Measurements from ENCODE around the gene ANKRD11. TPM values are rescaled to one million over a fixed set of nuclear protein-coding genes. Genes with fewer than 3 reads are reported as not detected.
A peak's percentile ranks its signal among the peaks of the same experiment; 100 is the strongest.

Gene ANKRD11
- polyA plus RNA-seq, 4 donors = 48.4 to 86.7 (median 65.5) TPM

DNA sequence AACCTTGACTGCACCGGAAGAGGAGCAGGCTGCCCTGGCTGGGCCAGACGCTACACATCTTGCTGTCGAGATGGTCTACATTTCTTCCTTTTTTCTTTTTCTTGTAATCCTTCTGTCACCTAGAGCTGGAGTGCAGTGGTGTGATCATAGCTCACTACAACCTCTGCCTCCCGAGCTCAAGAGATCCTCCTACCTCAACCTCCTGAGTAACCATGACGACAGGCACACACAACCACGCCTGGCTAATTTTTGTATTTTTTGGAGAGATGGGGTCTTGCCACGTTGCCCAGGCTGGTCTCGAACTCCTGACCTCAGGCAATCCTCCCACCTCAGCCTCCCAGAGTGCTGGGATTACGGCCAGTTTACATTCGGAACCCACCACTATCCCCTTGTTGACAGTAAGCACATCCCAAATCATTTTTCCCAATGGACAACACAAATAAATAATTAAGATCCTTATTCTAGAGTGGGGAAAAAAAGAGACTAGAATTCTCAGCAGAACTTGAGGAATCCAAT, 79.0 kb downstream of the ANKRD11 start:
- no peak for FAIRE-seq
- Histone ChIP-seq H3K9me3 (ENCODE audit: control insufficient read depth in 2 of 2, insufficient read depth in 1 of 2, low read depth in 1 of 2, low read length in 1 of 2) (no peaks in the 10 kb centered on the region), H3K27ac (ENCODE audit: low read depth in 1 of 3, low read length in 2 of 3) (peak overlapping the region in 1 of 3 donors; percentile 17), H3K27me3 (ENCODE audit: control insufficient read depth in 3 of 3, insufficient read depth in 3 of 3, low read length in 3 of 3) (no peaks in the 10 kb centered on the region), H3K4me3 (ENCODE audit: low read depth in 1 of 3, low read length in 3 of 3) (no peak overlapping the region), H3K4me1 (ENCODE audit: control insufficient read depth in 3 of 3, insufficient read depth in 2 of 3, low read depth in 1 of 3, low read length in 2 of 3) (peaks cover 2 to 47% (median 29%) of the 10 kb centered on the region in 3 donors), H3K36me3 (ENCODE audit: control insufficient read depth in 3 of 3, insufficient read depth in 2 of 3, low read depth in 1 of 3, low read length in 3 of 3) (peaks cover 0 to 45% (median 0%) of the 10 kb centered on the region in 3 donors)
- WGBS, 3 donors = 57 to 71% (median 68%) methylated on average over 10 of the region's 10 CpGs
- no peak for DNase-seq

DNA sequence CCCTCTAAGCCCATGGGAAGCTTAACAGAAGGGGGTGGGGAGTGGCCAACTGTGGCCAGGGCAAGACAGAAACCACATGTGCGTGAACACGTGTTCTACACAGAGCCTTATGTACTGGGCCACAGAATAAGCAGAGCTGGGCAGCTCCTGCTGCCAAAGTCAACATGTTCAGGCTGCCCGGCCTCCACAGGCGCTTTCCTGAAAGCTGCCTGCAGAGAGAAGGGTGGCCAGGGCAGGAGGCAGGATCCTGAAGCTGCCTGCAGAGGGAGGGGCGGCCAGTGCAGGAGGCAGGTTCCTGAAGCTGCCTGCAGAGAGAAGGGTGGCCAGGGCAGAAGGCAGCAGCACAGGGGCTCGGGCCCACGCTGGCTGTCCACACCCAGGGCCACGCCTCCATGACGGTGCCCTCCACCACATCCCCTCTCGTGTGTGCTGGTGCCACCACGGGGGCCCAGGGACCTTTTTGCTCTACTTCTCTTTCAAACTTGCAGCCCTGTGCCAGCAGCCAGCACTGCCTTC, 79.5 kb downstream of the ANKRD11 start:
- 13 to 26% (median 16%) methylated on average over 11 of the region's 11 CpGs for WGBS, 3 donors
- no peak overlapping the region for H3K4me3 ChIP-seq (ENCODE audit: low read depth in 1 of 3, low read length in 3 of 3)
- peak overlapping the region in 1 of 3 donors; percentile 23 for H3K27ac ChIP-seq (ENCODE audit: low read depth in 1 of 3, low read length in 2 of 3)
- H3K27me3 ChIP-seq (ENCODE audit: control insufficient read depth in 3 of 3, insufficient read depth in 3 of 3, low read length in 3 of 3) = no peaks in the 10 kb centered on the region
- FAIRE-seq (no peak), DNase-seq (peak in 1 of 2 donors; percentile 47)
- peaks cover 0 to 46% (median 0%) of the 10 kb centered on the region in 3 donors for H3K36me3 ChIP-seq (ENCODE audit: control insufficient read depth in 3 of 3, insufficient read depth in 2 of 3, low read depth in 1 of 3, low read length in 3 of 3)
- no peaks in the 10 kb centered on the region for H3K9me3 ChIP-seq (ENCODE audit: control insufficient read depth in 2 of 2, insufficient read depth in 1 of 2, low read depth in 1 of 2, low read length in 1 of 2)
- H3K4me1 ChIP-seq (ENCODE audit: control insufficient read depth in 3 of 3, insufficient read depth in 2 of 3, low read depth in 1 of 3, low read length in 2 of 3) = peaks cover 2 to 42% (median 29%) of the 10 kb centered on the region in 3 donors

DNA sequence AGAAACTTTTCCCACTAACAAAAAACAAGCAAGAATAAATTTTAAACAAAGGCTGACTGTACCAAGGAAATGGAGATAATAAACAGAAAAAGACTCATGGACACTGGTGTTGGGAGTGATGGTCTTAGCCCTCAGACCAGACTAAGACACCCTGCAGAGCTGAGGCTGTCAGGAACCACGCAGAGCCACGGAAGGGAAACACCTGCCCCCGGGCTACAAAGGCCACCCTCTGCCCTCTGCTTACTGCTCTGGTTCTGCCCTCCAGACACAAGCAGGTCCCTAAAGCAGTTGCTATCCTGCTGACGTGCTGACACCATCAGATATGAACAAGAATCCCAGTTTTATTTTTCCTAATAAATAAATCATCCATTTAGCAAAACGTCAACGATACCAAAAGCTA, 80.0 kb downstream of the ANKRD11 start:
- FAIRE-seq (no peak), DNase-seq (no peak)
- H3K27me3 ChIP-seq (ENCODE audit: control insufficient read depth in 3 of 3, insufficient read depth in 3 of 3, low read length in 3 of 3) = no peaks in the 10 kb centered on the region
- H3K4me1 ChIP-seq (ENCODE audit: control insufficient read depth in 3 of 3, insufficient read depth in 2 of 3, low read depth in 1 of 3, low read length in 2 of 3) = peaks cover 2 to 45% (median 29%) of the 10 kb centered on the region in 3 donors
- no peaks in the 10 kb centered on the region for H3K9me3 ChIP-seq (ENCODE audit: control insufficient read depth in 2 of 2, insufficient read depth in 1 of 2, low read depth in 1 of 2, low read length in 1 of 2)
- no peak overlapping the region for H3K27ac ChIP-seq (ENCODE audit: low read depth in 1 of 3, low read length in 2 of 3)
- H3K4me3 ChIP-seq (ENCODE audit: low read depth in 1 of 3, low read length in 3 of 3) = no peak overlapping the region
- peaks cover 0 to 51% (median 0%) of the 10 kb centered on the region in 3 donors for H3K36me3 ChIP-seq (ENCODE audit: control insufficient read depth in 3 of 3, insufficient read depth in 2 of 3, low read depth in 1 of 3, low read length in 3 of 3)
- 17 to 35% (median 23%) methylated on average over 6 of the region's 6 CpGs for WGBS, 3 donors

DNA sequence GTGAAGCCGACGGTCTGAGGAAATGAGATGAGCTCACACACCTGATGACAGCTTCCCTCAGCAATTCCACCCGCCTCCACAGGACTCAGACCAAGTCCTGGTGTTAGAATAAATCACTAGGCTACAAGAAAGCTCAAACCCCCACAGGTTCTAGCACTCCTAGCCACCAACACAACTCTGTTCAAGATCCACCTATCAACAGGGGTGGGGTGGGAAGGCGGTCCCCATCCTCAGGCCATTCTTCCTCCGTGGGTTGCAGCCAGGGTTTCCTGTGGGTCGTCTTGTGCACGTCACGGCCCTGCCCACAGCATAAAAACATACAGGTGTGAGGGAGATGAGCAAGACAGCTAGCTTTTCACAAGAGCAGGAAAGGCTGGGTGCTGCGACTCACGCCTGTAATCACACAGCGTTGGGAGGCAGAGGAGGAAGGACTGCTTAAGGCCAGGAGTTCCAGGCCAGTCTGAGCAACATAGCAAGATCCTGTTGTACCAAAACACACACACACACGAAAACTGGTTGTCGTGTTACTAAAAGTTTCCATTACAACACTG, 81.1 kb downstream of the ANKRD11 start:
- Histone ChIP-seq H3K4me3 (ENCODE audit: low read depth in 1 of 3, low read length in 3 of 3) (no peak overlapping the region), H3K9me3 (ENCODE audit: control insufficient read depth in 2 of 2, insufficient read depth in 1 of 2, low read depth in 1 of 2, low read length in 1 of 2) (no peaks in the 10 kb centered on the region), H3K4me1 (ENCODE audit: control insufficient read depth in 3 of 3, insufficient read depth in 2 of 3, low read depth in 1 of 3, low read length in 2 of 3) (peaks cover 2 to 52% (median 29%) of the 10 kb centered on the region in 3 donors), H3K27ac (ENCODE audit: low read depth in 1 of 3, low read length in 2 of 3) (peak overlapping the region in 1 of 3 donors; percentile 8), H3K36me3 (ENCODE audit: control insufficient read depth in 3 of 3, insufficient read depth in 2 of 3, low read depth in 1 of 3, low read length in 3 of 3) (peaks cover 0 to 44% (median 0%) of the 10 kb centered on the region in 3 donors), H3K27me3 (ENCODE audit: control insufficient read depth in 3 of 3, insufficient read depth in 3 of 3, low read length in 3 of 3) (no peaks in the 10 kb centered on the region)
- DNase-seq = peak in 1 of 2 donors; percentile 30
- FAIRE-seq = no peak
- WGBS, 3 donors = 49 to 72% (median 57%) methylated on average over 13 of the region's 13 CpGs

DNA sequence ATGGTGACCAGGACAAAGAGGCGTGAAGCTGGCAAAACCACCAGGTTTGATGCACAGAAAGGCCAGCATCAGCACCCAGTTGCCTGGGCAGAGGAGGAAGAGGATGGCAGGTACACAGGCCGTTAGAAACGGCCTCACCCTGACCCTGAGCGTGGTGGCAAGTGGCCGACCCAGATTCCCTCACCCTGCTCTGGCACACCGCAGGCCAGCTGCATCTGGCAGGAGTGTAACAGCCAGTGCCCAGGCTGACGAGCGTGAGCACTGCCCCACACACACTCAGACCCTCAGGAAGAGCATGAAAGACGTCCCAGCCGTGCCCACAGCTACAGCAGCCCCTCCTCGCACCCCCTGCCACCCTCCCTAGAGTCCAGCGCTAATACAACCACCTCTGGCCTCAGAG, 82.0 kb downstream of the ANKRD11 start:
- H3K4me1 ChIP-seq (ENCODE audit: control insufficient read depth in 3 of 3, insufficient read depth in 2 of 3, low read depth in 1 of 3, low read length in 2 of 3) = peaks cover 2 to 53% (median 33%) of the 10 kb centered on the region in 3 donors
- DNase-seq (no peak), FAIRE-seq (no peak)
- peaks cover 0 to 42% (median 0%) of the 10 kb centered on the region in 3 donors for H3K36me3 ChIP-seq (ENCODE audit: control insufficient read depth in 3 of 3, insufficient read depth in 2 of 3, low read depth in 1 of 3, low read length in 3 of 3)
- no peaks in the 10 kb centered on the region for H3K9me3 ChIP-seq (ENCODE audit: control insufficient read depth in 2 of 2, insufficient read depth in 1 of 2, low read depth in 1 of 2, low read length in 1 of 2)
- 54 to 63% (median 57%) methylated on average over 12 of the region's 12 CpGs for WGBS, 3 donors
- peak overlapping the region in 1 of 3 donors; percentile 4 for H3K27ac ChIP-seq (ENCODE audit: low read depth in 1 of 3, low read length in 2 of 3)
- H3K27me3 ChIP-seq (ENCODE audit: control insufficient read depth in 3 of 3, insufficient read depth in 3 of 3, low read length in 3 of 3) = no peaks in the 10 kb centered on the region
- H3K4me3 ChIP-seq (ENCODE audit: low read depth in 1 of 3, low read length in 3 of 3) = no peak overlapping the region

DNA sequence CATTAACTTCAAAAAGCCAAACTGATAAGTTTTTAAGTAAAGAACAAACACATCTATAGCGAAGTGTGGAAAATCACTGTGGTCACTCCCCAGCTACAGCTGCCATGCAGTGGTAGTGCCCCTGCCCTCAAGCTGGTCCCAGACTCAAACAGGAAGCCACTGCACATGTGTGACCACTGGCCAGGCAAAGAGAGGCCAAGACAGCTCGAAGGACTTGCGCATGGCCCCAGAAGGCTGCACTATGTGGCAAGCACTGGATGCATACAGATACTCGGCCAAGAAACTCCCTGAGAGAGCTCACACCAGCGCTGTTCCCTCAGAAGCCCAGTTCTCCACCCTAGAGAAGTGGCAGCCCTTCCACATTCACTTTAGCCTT, 82.4 kb downstream of the ANKRD11 start:
- H3K4me1 ChIP-seq (ENCODE audit: control insufficient read depth in 3 of 3, insufficient read depth in 2 of 3, low read depth in 1 of 3, low read length in 2 of 3) = peaks cover 2 to 56% (median 32%) of the 10 kb centered on the region in 3 donors
- peaks cover 0 to 45% (median 0%) of the 10 kb centered on the region in 3 donors for H3K36me3 ChIP-seq (ENCODE audit: control insufficient read depth in 3 of 3, insufficient read depth in 2 of 3, low read depth in 1 of 3, low read length in 3 of 3)
- H3K27me3 ChIP-seq (ENCODE audit: control insufficient read depth in 3 of 3, insufficient read depth in 3 of 3, low read length in 3 of 3) = no peaks in the 10 kb centered on the region
- DNase-seq (peak in 1 of 2 donors; percentile 37), FAIRE-seq (no peak)
- peak overlapping the region in 1 of 3 donors; percentile 4 for H3K27ac ChIP-seq (ENCODE audit: low read depth in 1 of 3, low read length in 2 of 3)
- no peaks in the 10 kb centered on the region for H3K9me3 ChIP-seq (ENCODE audit: control insufficient read depth in 2 of 2, insufficient read depth in 1 of 2, low read depth in 1 of 2, low read length in 1 of 2)
- 56 to 66% (median 63%) methylated on average over 5 of the region's 5 CpGs for WGBS, 3 donors
- H3K4me3 ChIP-seq (ENCODE audit: low read depth in 1 of 3, low read length in 3 of 3) = no peak overlapping the region

DNA sequence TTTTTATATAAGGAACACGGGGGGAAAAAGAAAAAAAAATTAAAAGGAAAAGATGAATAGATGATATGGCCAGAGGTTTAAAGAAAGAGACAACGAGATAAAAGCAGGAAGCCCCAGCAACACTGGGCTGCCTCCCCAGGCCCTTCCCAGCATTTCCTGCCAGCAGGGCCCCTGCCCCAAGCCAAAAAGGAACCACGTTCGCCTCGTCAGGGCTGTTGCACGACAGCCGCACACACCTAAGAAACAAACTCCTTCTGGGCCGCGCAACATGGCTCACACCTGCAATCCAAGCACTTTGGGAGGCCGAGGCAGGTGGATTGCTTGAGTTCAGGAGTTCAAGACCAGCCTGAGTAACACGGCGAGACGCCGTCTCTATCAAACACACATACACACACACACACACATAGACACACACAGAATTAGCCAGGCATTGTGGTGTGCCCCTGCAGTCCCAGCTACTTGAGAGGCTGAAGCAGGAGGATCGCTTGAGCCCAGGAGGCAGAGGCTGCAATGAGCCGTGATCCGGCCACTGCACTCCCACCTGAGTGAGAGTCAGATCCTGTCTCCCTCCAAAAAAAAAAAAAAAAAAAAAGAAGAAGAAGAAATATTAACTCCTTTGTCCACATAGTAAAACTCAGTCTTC, 83.0 kb downstream of the ANKRD11 start:
- peaks cover 2 to 56% (median 29%) of the 10 kb centered on the region in 3 donors for H3K4me1 ChIP-seq (ENCODE audit: control insufficient read depth in 3 of 3, insufficient read depth in 2 of 3, low read depth in 1 of 3, low read length in 2 of 3)
- DNase-seq = no peak

DNA sequence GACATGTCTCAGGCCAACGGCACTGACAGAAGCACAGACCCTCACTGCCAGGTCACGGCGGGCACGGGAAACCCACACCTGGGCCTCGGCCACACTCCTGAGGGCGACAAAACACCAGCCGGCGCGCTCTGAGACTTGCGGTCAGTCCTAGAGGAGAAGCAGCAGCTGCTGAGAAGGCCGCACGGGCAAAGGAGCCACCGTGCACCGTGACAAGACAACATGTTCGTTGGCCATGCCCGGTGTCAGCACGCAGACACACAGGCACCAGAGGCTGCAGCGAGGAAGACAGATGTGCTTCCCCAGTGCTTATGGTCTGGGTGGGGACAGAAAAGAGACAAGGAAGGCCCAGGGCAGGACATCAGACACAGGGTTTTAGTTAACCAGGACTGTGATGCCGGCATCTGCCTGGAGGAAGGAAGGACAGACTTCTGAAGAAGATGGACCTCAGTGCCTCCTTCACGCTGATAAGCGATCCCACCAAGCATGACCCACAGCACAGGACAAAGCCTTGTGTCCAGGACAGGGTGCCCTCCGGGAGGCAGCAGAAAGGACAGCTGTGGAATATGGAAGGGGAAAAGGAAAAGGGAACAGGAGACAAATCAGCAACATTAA, 84.0 kb downstream of the ANKRD11 start:
- no peaks in the 10 kb centered on the region for H3K27me3 ChIP-seq (ENCODE audit: control insufficient read depth in 3 of 3, insufficient read depth in 3 of 3, low read length in 3 of 3)
- WGBS, 3 donors = 82 to 89% (median 86%) methylated on average over 18 to 22 of the region's 22 CpGs
- no peak for FAIRE-seq
- no peak overlapping the region for H3K27ac ChIP-seq (ENCODE audit: low read depth in 1 of 3, low read length in 2 of 3)
- peaks cover 2 to 56% (median 29%) of the 10 kb centered on the region in 3 donors for H3K4me1 ChIP-seq (ENCODE audit: control insufficient read depth in 3 of 3, insufficient read depth in 2 of 3, low read depth in 1 of 3, low read length in 2 of 3)
- no peak overlapping the region for H3K4me3 ChIP-seq (ENCODE audit: low read depth in 1 of 3, low read length in 3 of 3)
- DNase-seq = no peak
- peaks cover 0 to 46% (median 0%) of the 10 kb centered on the region in 3 donors for H3K36me3 ChIP-seq (ENCODE audit: control insufficient read depth in 3 of 3, insufficient read depth in 2 of 3, low read depth in 1 of 3, low read length in 3 of 3)
- H3K9me3 ChIP-seq (ENCODE audit: control insufficient read depth in 2 of 2, insufficient read depth in 1 of 2, low read depth in 1 of 2, low read length in 1 of 2) = no peaks in the 10 kb centered on the region

More for the DNA sequence above, 83.0 kb downstream of the ANKRD11 start:
- H3K27me3 ChIP-seq (ENCODE audit: control insufficient read depth in 3 of 3, insufficient read depth in 3 of 3, low read length in 3 of 3) = no peaks in the 10 kb centered on the region
- H3K4me3 ChIP-seq (ENCODE audit: low read depth in 1 of 3, low read length in 3 of 3) = no peak overlapping the region
- H3K27ac ChIP-seq (ENCODE audit: low read depth in 1 of 3, low read length in 2 of 3) = peak overlapping the region in 2 of 3 donors; percentile 17 to 22
- H3K9me3 ChIP-seq (ENCODE audit: control insufficient read depth in 2 of 2, insufficient read depth in 1 of 2, low read depth in 1 of 2, low read length in 1 of 2) = no peaks in the 10 kb centered on the region
- peaks cover 0 to 45% (median 0%) of the 10 kb centered on the region in 3 donors for H3K36me3 ChIP-seq (ENCODE audit: control insufficient read depth in 3 of 3, insufficient read depth in 2 of 3, low read depth in 1 of 3, low read length in 3 of 3)
- FAIRE-seq = no peak
- 55 to 61% (median 61%) methylated on average over 17 of the region's 17 CpGs for WGBS, 3 donors

All from small intestine (tissue), 7 donors.